Measurements from ENCODE around the gene PHLDB2. TPM values are rescaled to one million over a fixed set of nuclear protein-coding genes. Genes with fewer than 3 reads are reported as not detected.
A peak's percentile ranks its signal among the peaks of the same experiment; 100 is the strongest.

The PHLDB2 gene
- polyA plus RNA-seq, 2 of the 4 experiments (the other 2 are of a cell fraction), result 39.5 to 50.6 TPM

DNA sequence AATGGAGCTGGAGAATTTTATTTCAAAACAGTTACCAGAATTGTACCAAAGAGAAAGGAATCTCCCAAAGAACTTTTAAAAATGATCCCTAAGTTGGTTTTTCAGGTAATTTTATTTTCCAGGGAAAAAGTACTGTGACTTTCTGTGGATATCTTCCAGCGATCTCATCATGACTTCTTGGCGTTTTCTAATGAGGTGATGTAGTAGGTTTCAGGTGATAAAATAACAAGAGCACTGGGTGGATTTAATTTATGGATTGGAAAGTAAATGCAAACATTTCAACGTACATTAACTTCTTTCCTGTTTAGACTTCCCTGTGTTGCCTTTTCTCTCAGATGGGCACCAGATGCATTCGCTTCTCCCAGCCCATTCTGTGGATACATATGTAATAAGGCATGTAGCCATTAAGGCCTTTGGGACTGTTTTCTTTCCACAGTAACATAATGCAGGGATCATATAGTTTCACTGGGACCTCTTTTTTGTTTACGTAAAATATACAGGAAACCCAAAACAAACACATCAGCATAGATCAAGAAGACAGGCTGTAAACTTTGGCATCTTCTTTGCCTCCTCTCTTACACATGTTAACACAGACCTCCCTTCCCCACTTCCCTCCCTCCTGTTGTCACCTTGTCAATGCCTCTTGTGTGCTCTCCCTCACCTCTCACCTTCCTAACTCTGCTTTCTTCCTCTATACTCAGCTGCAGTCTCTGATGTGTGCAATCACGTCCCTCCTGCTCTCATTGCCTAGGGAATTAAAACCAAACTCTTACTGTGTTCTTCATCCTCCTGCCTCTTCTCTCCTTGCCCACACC is 13.0 kb downstream of the PHLDB2 start:
- DNase-seq (ENCODE audit: low read depth in 1 of 2, low spot score in 1 of 2), result no peak
- Histone ChIP-seq H3K4me1 (peaks cover 84% of the 10 kb centered on the region), H3K4me3 (no peak overlapping the region), H3K4me2 (no peak overlapping the region), H3K9me3 (no peaks in the 10 kb centered on the region), H3K27ac (peak overlapping the region in 1 of 2 experiments; percentile 65; a peak in 3 of 6 replicates)
- ATAC-seq, result peak in 1 of 2 experiments; percentile 20; a peak in 2 of 6 replicates
- ChIA-PET POLR2A (interaction anchor here (1.2 kb wide), 1 partner anchor 12 kb away, joined by 3 read pairs; no protein-coding TSS in a partner anchor), CTCF (interaction anchor here (0.7 to 3.4 kb wide), 5 partner anchors 11 to 142 kb away, joined by 3 to 22 read pairs (median 6); no protein-coding TSS in a partner anchor)
- 82% methylated on average over 6 of the region's 6 CpGs for WGBS (ENCODE audit: missing lambda C conversion rate)
- TF ChIP-seq SMC3 (IDR thresholded peaks at IDR 0.05), result no peak
- no peak for TF ChIP-seq SREBF2 (IDR thresholded peaks at IDR 0.05)
- TF ChIP-seq, protein P1, sequence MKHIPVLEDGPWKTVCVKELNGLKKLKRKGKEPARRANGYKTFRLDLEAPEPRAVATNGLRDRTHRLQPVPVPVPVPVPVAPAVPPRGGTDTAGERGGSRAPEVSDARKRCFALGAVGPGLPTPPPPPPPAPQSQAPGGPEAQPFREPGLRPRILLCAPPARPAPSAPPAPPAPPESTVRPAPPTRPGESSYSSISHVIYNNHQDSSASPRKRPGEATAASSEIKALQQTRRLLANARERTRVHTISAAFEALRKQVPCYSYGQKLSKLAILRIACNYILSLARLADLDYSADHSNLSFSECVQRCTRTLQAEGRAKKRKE (CRISPR knock-in tag; IDR thresholded peaks at IDR 0.05; ENCODE audit: low read depth), result no peak
- TF ChIP-seq GATA3 (IDR thresholded peaks at IDR 0.05; ENCODE audit: borderline replicate concordance), result no peak
- TF ChIP-seq MYC (IDR thresholded peaks at IDR 0.05; ENCODE audit: borderline replicate concordance, low read length), result no peak
- no peak for TF ChIP-seq POLR2AphosphoS2 (conservative IDR thresholded peaks at IDR 0.05; ENCODE audit: low read length)
- no peak for TF ChIP-seq NPAS2 (CRISPR knock-in tag; IDR thresholded peaks at IDR 0.05; ENCODE audit: borderline replicate concordance)
- no peak for TF ChIP-seq ZNF302 (CRISPR knock-in tag; IDR thresholded peaks at IDR 0.05)
- no peak for TF ChIP-seq HEYL (CRISPR knock-in tag; IDR thresholded peaks at IDR 0.05)
- TF ChIP-seq CHD2 (IDR thresholded peaks at IDR 0.05; ENCODE audit: low read length, partially characterized antibody), result no peak
- TF ChIP-seq ZFP36 (IDR thresholded peaks at IDR 0.05; ENCODE audit: borderline replicate concordance, partially characterized antibody), result no peak
- FAIRE-seq, result no peak

GRCh38 chr3:111872979-111873378 is 13.9 kb downstream of the PHLDB2 start:
- peak overlapping the region; percentile 69; the same call in 1 of the 3 replicates for H3K4me2 ChIP-seq
- no peak overlapping the region for H3K4me3 ChIP-seq
- CTCF ChIA-PET, result interaction anchor here (1.2 to 3.4 kb wide), 4 partner anchors 9 to 141 kb away, joined by 4 to 22 read pairs (median 6); no protein-coding TSS in a partner anchor
- DNase-seq (ENCODE audit: low read depth in 1 of 2, low spot score in 1 of 2), result no peak
- ATAC-seq, result no peak
- FAIRE-seq, result no peak
- 59% methylated on average over 2 of the region's 2 CpGs for WGBS (ENCODE audit: missing lambda C conversion rate)
- POLR2A ChIA-PET, result interaction anchor here (1.2 kb wide), 1 partner anchor 13 kb away, joined by 3 read pairs; no protein-coding TSS in a partner anchor
- H3K9me3 ChIP-seq, result no peaks in the 10 kb centered on the region
- peak overlapping the region in 1 of 2 experiments; percentile 65; a peak in 3 of 6 replicates for H3K27ac ChIP-seq
- TF ChIP-seq, protein P2, sequence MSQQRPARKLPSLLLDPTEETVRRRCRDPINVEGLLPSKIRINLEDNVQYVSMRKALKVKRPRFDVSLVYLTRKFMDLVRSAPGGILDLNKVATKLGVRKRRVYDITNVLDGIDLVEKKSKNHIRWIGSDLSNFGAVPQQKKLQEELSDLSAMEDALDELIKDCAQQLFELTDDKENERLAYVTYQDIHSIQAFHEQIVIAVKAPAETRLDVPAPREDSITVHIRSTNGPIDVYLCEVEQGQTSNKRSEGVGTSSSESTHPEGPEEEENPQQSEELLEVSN (IDR thresholded peaks at IDR 0.05; ENCODE audit: borderline replicate concordance, low read depth), result no peak
- TF ChIP-seq HOXA7 (CRISPR knock-in tag; IDR thresholded peaks at IDR 0.05) (no peak), MYC (IDR thresholded peaks at IDR 0.05; ENCODE audit: borderline replicate concordance, low read length) (no peak), CBX8 (IDR thresholded peaks at IDR 0.05) (no peak), JUNB (IDR thresholded peaks at IDR 0.05) (no peak), MAX (IDR thresholded peaks at IDR 0.05) (no peak), POLR2AphosphoS2 (conservative IDR thresholded peaks at IDR 0.05; ENCODE audit: low read length) (no peak), HMGXB4 (CRISPR knock-in tag; IDR thresholded peaks at IDR 0.05; ENCODE audit: borderline replicate concordance) (no peak), PHF8 (IDR thresholded peaks at IDR 0.05; ENCODE audit: borderline replicate concordance, low read depth) (no peak), ZC3H11A (IDR thresholded peaks at IDR 0.05) (no peak), TFCP2L1 (CRISPR knock-in tag; IDR thresholded peaks at IDR 0.05) (no peak), FOSL2 (IDR thresholded peaks at IDR 0.05) (no peak), FOSL2 (CRISPR knock-in tag; IDR thresholded peaks at IDR 0.05) (no peak)
- TF ChIP-seq, protein P1 (CRISPR knock-in tag; IDR thresholded peaks at IDR 0.05; ENCODE audit: low read depth), result no peak
- TF ChIP-seq, protein P3, sequence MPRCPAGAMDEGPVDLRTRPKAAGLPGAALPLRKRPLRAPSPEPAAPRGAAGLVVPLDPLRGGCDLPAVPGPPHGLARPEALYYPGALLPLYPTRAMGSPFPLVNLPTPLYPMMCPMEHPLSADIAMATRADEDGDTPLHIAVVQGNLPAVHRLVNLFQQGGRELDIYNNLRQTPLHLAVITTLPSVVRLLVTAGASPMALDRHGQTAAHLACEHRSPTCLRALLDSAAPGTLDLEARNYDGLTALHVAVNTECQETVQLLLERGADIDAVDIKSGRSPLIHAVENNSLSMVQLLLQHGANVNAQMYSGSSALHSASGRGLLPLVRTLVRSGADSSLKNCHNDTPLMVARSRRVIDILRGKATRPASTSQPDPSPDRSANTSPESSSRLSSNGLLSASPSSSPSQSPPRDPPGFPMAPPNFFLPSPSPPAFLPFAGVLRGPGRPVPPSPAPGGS (IDR thresholded peaks at IDR 0.05), result no peak
- peaks cover 74% of the 10 kb centered on the region for H3K4me1 ChIP-seq
